SK-N-SH (cell line): Measurements from ENCODE around the gene GSTA5. TPM values are rescaled to one million over a fixed set of nuclear protein-coding genes. Genes with fewer than 3 reads are reported as not detected.
"Not testable (repeated sequence)": the region's sequence is repeated elsewhere in the genome, so short reads cannot be mapped to it uniquely, and the experiment has no call there.

Experiments
- CTCF ChIA-PET: fragments of 300-600, 350-600 bp; formaldehyde crosslinking; extraction: SDS; loops from one replicate; lab custom pipeline; 2021; lab: Yijun Ruan, JAX
- POLR2A ChIA-PET: fragments of 350-600 bp; sonication (Branson Sonifier 250); formaldehyde crosslinking; extraction: SDS; loops from one replicate; lab custom pipeline; 2020; ENCODE audit warnings: antibody characterized with exemption, inconsistent platforms; lab: Yijun Ruan, JAX
- DNase-seq: peaks from one replicate; pipeline ENCODE4 v3.0.0; 2012
- H2AFZ ChIP-seq: fragments of 200-600 bp; sonication (generic); 2 replicates; pipeline ENCODE4 v1.8.1; 2016; ENCODE audit warnings: antibody characterized with exemption, mild to moderate bottlenecking, low read depth
- H3F3A ChIP-seq: fragments of 200-600 bp; sonication (generic); replicated peaks from 2 replicates; pipeline ENCODE3; 2016; ENCODE audit warnings: antibody characterized with exemption, mild to moderate bottlenecking; ENCODE audit not compliant: insufficient read depth
- H3K27ac ChIP-seq, 2 experiments: fragments of 200-500 bp in 1 of 2; fragments of 200-600 bp in 1 of 2; sonication (Bioruptor generic) in 1 of 2; sonication (generic), shearing (Covaris generic) in 1 of 2; 2 replicates each; pipeline versions ENCODE4 v1.5.1 to v1.6.1; 2014 to 2016; ENCODE audit warnings: low read depth in 2 of 2, inconsistent platforms in 1 of 2, low read length in 1 of 2, mild to moderate bottlenecking in 1 of 2, mixed read lengths in 1 of 2
- H3K27me3 ChIP-seq: fragments of 200-600 bp; sonication (generic), shearing (Covaris generic); 2 replicates; pipeline ENCODE4 v1.6.1; 2016; ENCODE audit warnings: mixed run types; ENCODE audit not compliant: insufficient read depth
- H3K36me3 ChIP-seq, 2 experiments: fragments of 200-500 bp in 1 of 2; fragments of 200-600 bp in 1 of 2; sonication (Bioruptor generic) in 1 of 2; sonication (generic) in 1 of 2; replicated peaks in 1 of 2; 2 replicates each; pipeline versions ENCODE3 to v1.5.1; 2014 to 2016; ENCODE audit warnings: low read length in 1 of 2, mild to moderate bottlenecking in 1 of 2; ENCODE audit not compliant: insufficient read depth in 2 of 2, control insufficient read depth in 1 of 2
- H3K4me1 ChIP-seq, 2 experiments: fragments of 200-500 bp in 1 of 2; fragments of 200-600 bp in 1 of 2; sonication (Bioruptor generic) in 1 of 2; sonication (generic), shearing (Covaris generic) in 1 of 2; 2 replicates each; pipeline versions ENCODE4 v1.5.1 to v1.6.1; 2014 to 2016; ENCODE audit warnings: low read depth in 1 of 2, low read length in 1 of 2, mixed run types in 1 of 2; ENCODE audit not compliant: insufficient read depth in 2 of 2, control insufficient read depth in 1 of 2
- H3K4me2 ChIP-seq: fragments of 200-600 bp; sonication (generic), shearing (Covaris generic); 2 replicates; pipeline ENCODE4 v1.6.1; 2017; ENCODE audit warnings: mixed run types
- H3K4me3 ChIP-seq, 2 experiments: fragments of 200-500 bp in 1 of 2; fragments of 200-600 bp in 1 of 2; sonication (Bioruptor generic) in 1 of 2; sonication (generic), shearing (Covaris generic) in 1 of 2; 2 replicates each; pipeline versions ENCODE4 v1.5.1 to v1.8.1; 2014 to 2016; ENCODE audit warnings: low read depth in 2 of 2, inconsistent platforms in 1 of 2, low read length in 1 of 2, mild to moderate bottlenecking in 1 of 2, mixed read lengths in 1 of 2, moderate library complexity in 1 of 2
- H3K79me2 ChIP-seq: fragments of 200-600 bp; sonication (generic); 2 replicates; pipeline ENCODE4 v1.8.1; 2017; ENCODE audit warnings: mild to moderate bottlenecking; ENCODE audit not compliant: insufficient read depth
- H3K9ac ChIP-seq: fragments of 200-600 bp; sonication (generic); 2 replicates; pipeline ENCODE4 v1.6.1; 2017; ENCODE audit warnings: mixed run types
- H3K9me2 ChIP-seq: fragments of 200-600 bp; sonication (generic); 2 replicates; pipeline ENCODE4 v1.6.1; 2017; ENCODE audit warnings: mixed run types
- H3K9me3 ChIP-seq: fragments of 200-600 bp; sonication (generic); 2 replicates; pipeline ENCODE4 v1.6.1; 2017; ENCODE audit warnings: mixed run types, mild to moderate bottlenecking, moderate library complexity
- H4K20me1 ChIP-seq: fragments of 200-600 bp; sonication (generic); 2 replicates; pipeline ENCODE4 v1.6.1; 2017; ENCODE audit warnings: mild to moderate bottlenecking, mixed run types; ENCODE audit not compliant: insufficient read depth
- ELF1 ChIP-seq: IDR thresholded peaks from 2 replicates; pipeline ENCODE4 v1.4.0; 2012
- EP300 ChIP-seq, 2 experiments: IDR thresholded peaks; 2 replicates each; pipeline versions ENCODE4 v1.4.0 to v1.6.1; 2012; ENCODE audit warnings: borderline replicate concordance in 1 of 2, low read depth in 1 of 2, low read length in 1 of 2
- GABPA ChIP-seq: IDR thresholded peaks from 2 replicates; pipeline ENCODE4 v1.4.0; 2012; ENCODE audit warnings: low read depth, mild to moderate bottlenecking
- MEF2A ChIP-seq: IDR thresholded peaks from 2 replicates; pipeline ENCODE4 v1.4.0; 2012; ENCODE audit warnings: low read depth, borderline replicate concordance
- NRF1 ChIP-seq: IDR thresholded peaks from 2 replicates; pipeline ENCODE4 v1.6.1; 2012; ENCODE audit warnings: low read depth, mild to moderate bottlenecking, low read length
- POLR2AphosphoS5 ChIP-seq: IDR thresholded peaks from 2 replicates; pipeline ENCODE4 v1.6.1; 2012; ENCODE audit warnings: low read depth, low read length
- RAD21 ChIP-seq: IDR thresholded peaks from 2 replicates; pipeline ENCODE4 v1.6.1; 2012; ENCODE audit warnings: mild to moderate bottlenecking, low read length
- SIN3A ChIP-seq: IDR thresholded peaks from 2 replicates; pipeline ENCODE4 v1.6.1; 2012; ENCODE audit warnings: low read depth, mild to moderate bottlenecking, low read length, moderate library complexity, borderline replicate concordance
- TEAD4 ChIP-seq: IDR thresholded peaks from 2 replicates; pipeline ENCODE4 v1.4.0; 2012; ENCODE audit warnings: mild to moderate bottlenecking, borderline replicate concordance; ENCODE audit not compliant: insufficient read depth
- USF2 ChIP-seq: fragments of 150-350 bp; IDR thresholded peaks from 2 replicates; pipeline ENCODE4 v1.6.1; 2017; ENCODE audit warnings: antibody characterized with exemption, low read length, low read depth, borderline replicate concordance
- YY1 ChIP-seq: IDR thresholded peaks from 2 replicates; pipeline ENCODE4 v1.4.0; 2012; ENCODE audit warnings: low read depth, mild to moderate bottlenecking
- WGBS: methylation state at CpG from one replicate; pipeline ENCODE4 v1.1.6; 2017; ENCODE audit warnings: low lambda C conversion rate; 5-methylcytosine and 5-hydroxymethylcytosine counted together
- polyA plus RNA-seq, 3 experiments: library from polyadenylated mRNA; depleted of rRNA; stranded (reverse); fragments of >200 nt; gene quantifications; 2 replicates each; pipeline ENCODE4 v1.2.3, GENCODE V29; 2012

The GSTA5 gene
- polyA plus RNA-seq, 1 of the 3 experiments (the other 2 are of a cell fraction), result not detected

- Histone ChIP-seq H3K4me2 (no peak overlapping the region), H3F3A (no peaks in the 10 kb centered on the region), H3K27me3 (no peaks in the 10 kb centered on the region), H3K27ac (no peak overlapping the region), H4K20me1 (no peaks in the 10 kb centered on the region), H3K79me2 (no peaks in the 10 kb centered on the region), H2AFZ (no peak overlapping the region), H3K36me3 (no peaks in the 10 kb centered on the region), H3K9me3 (no peaks in the 10 kb centered on the region), H3K9ac (no peak overlapping the region), H3K4me3 (no peak overlapping the region), H3K9me2 (no peaks in the 10 kb centered on the region), H3K4me1 (peaks cover 1 to 5% of the 10 kb centered on the region in 2 experiments; a peak in 3 of 4 replicates)
- ChIA-PET POLR2A (no interaction called here), CTCF (interaction anchor here (2.0 kb wide), 1 partner anchor 11 kb away, joined by 7 read pairs; no protein-coding TSS in a partner anchor)
- DNase-seq, result no peak
- WGBS, result 37% methylated on average over 3 of the region's 3 CpGs
- TF ChIP-seq MEF2A, result no peak
- TF ChIP-seq SIN3A, result no peak
- TF ChIP-seq YY1, result no peak
- TF ChIP-seq EP300 (IDR thresholded peaks at IDR 0.05; ENCODE audit: borderline replicate concordance in 1 of 2, low read depth in 1 of 2, low read length in 1 of 2), result no peak
- no peak for TF ChIP-seq NRF1
- TF ChIP-seq RAD21, result no peak
- no peak for TF ChIP-seq USF2
- no peak for TF ChIP-seq GABPA
- TF ChIP-seq TEAD4, result no peak
- no peak for TF ChIP-seq ELF1
- no peak for TF ChIP-seq POLR2AphosphoS5
Observed at GRCh38 chr6:52871621-52872020, 31.0 kb upstream of the GSTA5 start.

GRCh38 chr6:52870335-52871091 is 29.9 kb upstream of the GSTA5 start:
- H3K4me2 ChIP-seq, H3K9me3 ChIP-seq, H3K9me2 ChIP-seq, H3K79me2 ChIP-seq, H4K20me1 ChIP-seq, H3K27me3 ChIP-seq, H3K4me1 ChIP-seq, POLR2A ChIA-PET, H3K36me3 ChIP-seq, H2AFZ ChIP-seq, H3F3A ChIP-seq, H3K9ac ChIP-seq, DNase-seq, H3K27ac ChIP-seq, H3K4me3 ChIP-seq: not testable (repeated sequence)
- CTCF ChIA-PET, result interaction anchor here (2.0 kb wide), 1 partner anchor 12 kb away, joined by 7 read pairs; no protein-coding TSS in a partner anchor
- 80% methylated on average over 3 of the region's 3 CpGs for WGBS

GRCh38 chr6:52868899-52869298 is 28.3 kb upstream of the GSTA5 start:
- H3K27me3 ChIP-seq, H3F3A ChIP-seq, POLR2A ChIA-PET, H2AFZ ChIP-seq, H3K9me3 ChIP-seq, H3K4me1 ChIP-seq, H3K4me3 ChIP-seq, H3K4me2 ChIP-seq, H3K36me3 ChIP-seq, H3K27ac ChIP-seq, H3K79me2 ChIP-seq, CTCF ChIA-PET, DNase-seq, H3K9me2 ChIP-seq, H4K20me1 ChIP-seq, H3K9ac ChIP-seq: not testable (repeated sequence)
- 22% methylated on average over 3 of the region's 5 CpGs for WGBS
